HG03565 (cell line): Measurements from ENCODE around the gene FCF1.

ENCODE experiments used
- ATAC-seq: cut with Tn5 transposase; IDR thresholded peaks from one replicate; pipeline ENCODE4 v1.9.1; 2021; ENCODE audit warnings: mild to moderate bottlenecking, moderate library complexity; ENCODE audit not compliant: unreplicated experiment

FCF1 gene

GRCh38 chr14:74712499-74713394, at the start of gene FCF1, which contains the start of gene AREL1:
TSS of gene FCF1 (plus strand) at chr14:74713144. CDS start at chr14:74713198, 54 bp downstream.
TSS of gene AREL1 (minus strand) at chr14:74713080. CDS start at chr14:74685615, 27,465 bp downstream.
- ATAC-seq = peak; percentile 90

GRCh38 chr14:74663884-74664283, 49.1 kb upstream of the FCF1 start:
- ATAC-seq = no peak

GRCh38 chr14:74664717-74665116, 48.2 kb upstream of the FCF1 start:
- ATAC-seq = no peak

GRCh38 chr14:74667758-74668157, 45.2 kb upstream of the FCF1 start:
- ATAC-seq = no peak

GRCh38 chr14:74669256-74669655, 43.7 kb upstream of the FCF1 start:
- ATAC-seq = no peak

GRCh38 chr14:74669846-74670245, 43.1 kb upstream of the FCF1 start:
- no peak for ATAC-seq

- ATAC-seq = no peak
These were observed 42.1 kb upstream of the FCF1 start for GRCh38 chr14:74670726-74671411.

- ATAC-seq = no peak
These were observed 41.2 kb upstream of the FCF1 start for GRCh38 chr14:74671789-74672188.

GRCh38 chr14:74673768-74674167, 39.2 kb upstream of the FCF1 start:
- ATAC-seq = no peak

GRCh38 chr14:74675219-74675618, 37.7 kb upstream of the FCF1 start:
- no peak for ATAC-seq

- ATAC-seq = no peak
These were observed 30.6 kb upstream of the FCF1 start for GRCh38 chr14:74682169-74682952.

- ATAC-seq = no peak
These were observed 29.5 kb upstream of the FCF1 start for GRCh38 chr14:74683406-74683805.

- ATAC-seq = no peak
These were observed 28.5 kb upstream of the FCF1 start for GRCh38 chr14:74684434-74684833.

GRCh38 chr14:74685056-74685455, 27.9 kb upstream of the FCF1 start:
- no peak for ATAC-seq

- no peak for ATAC-seq
These were observed 26.8 kb upstream of the FCF1 start for GRCh38 chr14:74685921-74686678.

- no peak for ATAC-seq
These were observed 21.5 kb upstream of the FCF1 start for GRCh38 chr14:74691456-74691855.

GRCh38 chr14:74693191-74693590, 19.8 kb upstream of the FCF1 start:
- no peak for ATAC-seq

GRCh38 chr14:74695406-74695805, 17.5 kb upstream of the FCF1 start:
- no peak for ATAC-seq

GRCh38 chr14:74697011-74697410, 15.9 kb upstream of the FCF1 start:
- no peak for ATAC-seq

- no peak for ATAC-seq
These were observed 15.4 kb upstream of the FCF1 start for GRCh38 chr14:74697543-74697942.

- ATAC-seq = no peak
These were observed 15.0 kb upstream of the FCF1 start for GRCh38 chr14:74697976-74698375.
